ENCODE results near the gene CHRNB4.
"Not testable (repeated sequence)": the region's sequence is repeated elsewhere in the genome, so short reads cannot be mapped to it uniquely, and the experiment has no call there.

CHRNB4 gene, protein sequence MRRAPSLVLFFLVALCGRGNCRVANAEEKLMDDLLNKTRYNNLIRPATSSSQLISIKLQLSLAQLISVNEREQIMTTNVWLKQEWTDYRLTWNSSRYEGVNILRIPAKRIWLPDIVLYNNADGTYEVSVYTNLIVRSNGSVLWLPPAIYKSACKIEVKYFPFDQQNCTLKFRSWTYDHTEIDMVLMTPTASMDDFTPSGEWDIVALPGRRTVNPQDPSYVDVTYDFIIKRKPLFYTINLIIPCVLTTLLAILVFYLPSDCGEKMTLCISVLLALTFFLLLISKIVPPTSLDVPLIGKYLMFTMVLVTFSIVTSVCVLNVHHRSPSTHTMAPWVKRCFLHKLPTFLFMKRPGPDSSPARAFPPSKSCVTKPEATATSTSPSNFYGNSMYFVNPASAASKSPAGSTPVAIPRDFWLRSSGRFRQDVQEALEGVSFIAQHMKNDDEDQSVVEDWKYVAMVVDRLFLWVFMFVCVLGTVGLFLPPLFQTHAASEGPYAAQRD

DNA sequence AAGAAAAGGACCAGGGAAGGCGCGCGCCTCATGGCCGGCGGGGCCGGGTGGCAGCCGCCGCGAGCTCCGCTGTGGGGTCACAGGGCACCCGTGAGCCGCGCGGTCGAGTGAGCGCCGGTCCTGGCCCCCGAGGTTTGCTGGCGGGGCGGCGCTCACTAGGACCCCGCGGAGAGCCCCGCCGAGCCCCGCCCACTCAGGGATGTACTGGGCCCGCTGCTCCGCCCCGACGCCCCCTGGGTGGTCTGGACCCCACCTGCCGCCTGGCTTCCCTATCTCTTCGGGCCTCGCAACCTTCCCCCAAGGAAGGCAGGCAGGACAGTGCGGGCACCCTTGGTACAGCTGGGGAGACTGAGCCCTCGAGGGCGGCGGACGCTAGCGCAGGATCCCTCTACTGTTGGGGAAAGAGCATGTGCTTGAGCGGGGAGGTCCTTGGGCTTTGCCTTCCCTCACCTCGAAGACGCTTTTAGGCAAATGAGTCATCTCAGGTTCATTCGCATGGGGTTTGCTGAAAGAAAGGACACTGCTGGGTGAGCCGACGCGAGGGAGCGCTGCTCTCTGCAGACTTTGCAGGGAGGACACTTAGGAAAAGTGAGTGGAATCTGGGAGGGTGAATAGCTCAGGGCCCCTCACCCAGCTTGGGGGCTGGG lies at the start of gene CHRNB4:
Gene CHRNB4 (minus strand): TSS at position 109 of the 647 bp plus-strand sequence. CDS start 77 bp downstream, at position 32.
- no peak for DNase-seq (ENCODE audit: low spot score)

DNA sequence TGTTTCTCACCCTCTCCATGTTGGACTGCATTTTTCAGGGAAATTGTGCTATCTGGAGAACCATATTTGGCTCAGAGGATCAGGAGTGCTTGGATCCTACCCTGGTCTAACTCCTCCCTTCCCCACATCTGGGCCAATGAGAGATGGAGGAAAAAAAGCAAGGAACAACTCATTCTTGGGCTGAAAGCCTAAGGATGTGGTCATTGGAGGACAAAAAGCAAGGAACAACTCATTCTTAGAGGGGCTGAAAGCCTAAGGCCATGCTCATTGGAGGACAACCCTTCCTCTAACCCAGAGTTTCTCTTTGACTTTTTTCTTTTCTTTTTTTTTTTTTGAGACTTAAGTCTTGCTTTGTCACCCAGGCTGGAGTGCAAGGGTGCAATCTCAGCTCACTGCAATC lies 48.6 kb upstream of the CHRNB4 start:
- no peak for DNase-seq (ENCODE audit: low spot score)

DNA sequence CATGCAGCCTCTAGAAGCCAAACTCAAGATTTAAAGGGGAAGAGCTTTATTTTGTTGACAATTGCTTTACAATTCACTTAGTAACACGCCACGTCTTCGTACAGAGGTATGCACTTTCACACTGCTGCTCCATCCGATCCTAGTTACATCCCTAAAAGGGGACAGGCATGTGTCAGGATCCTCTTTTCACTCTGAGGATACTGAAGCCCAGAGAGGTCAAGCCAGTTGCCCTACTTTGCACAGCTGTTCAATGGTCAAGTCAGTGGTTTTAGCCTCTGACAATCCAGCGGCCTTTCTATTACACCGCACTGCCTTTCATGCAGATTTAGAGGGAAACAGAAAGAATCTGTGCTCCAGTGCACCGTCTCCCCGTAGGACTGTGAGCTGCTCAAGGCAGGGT lies 44.9 kb upstream of the CHRNB4 start:
- no peak for DNase-seq (ENCODE audit: low spot score)

DNA sequence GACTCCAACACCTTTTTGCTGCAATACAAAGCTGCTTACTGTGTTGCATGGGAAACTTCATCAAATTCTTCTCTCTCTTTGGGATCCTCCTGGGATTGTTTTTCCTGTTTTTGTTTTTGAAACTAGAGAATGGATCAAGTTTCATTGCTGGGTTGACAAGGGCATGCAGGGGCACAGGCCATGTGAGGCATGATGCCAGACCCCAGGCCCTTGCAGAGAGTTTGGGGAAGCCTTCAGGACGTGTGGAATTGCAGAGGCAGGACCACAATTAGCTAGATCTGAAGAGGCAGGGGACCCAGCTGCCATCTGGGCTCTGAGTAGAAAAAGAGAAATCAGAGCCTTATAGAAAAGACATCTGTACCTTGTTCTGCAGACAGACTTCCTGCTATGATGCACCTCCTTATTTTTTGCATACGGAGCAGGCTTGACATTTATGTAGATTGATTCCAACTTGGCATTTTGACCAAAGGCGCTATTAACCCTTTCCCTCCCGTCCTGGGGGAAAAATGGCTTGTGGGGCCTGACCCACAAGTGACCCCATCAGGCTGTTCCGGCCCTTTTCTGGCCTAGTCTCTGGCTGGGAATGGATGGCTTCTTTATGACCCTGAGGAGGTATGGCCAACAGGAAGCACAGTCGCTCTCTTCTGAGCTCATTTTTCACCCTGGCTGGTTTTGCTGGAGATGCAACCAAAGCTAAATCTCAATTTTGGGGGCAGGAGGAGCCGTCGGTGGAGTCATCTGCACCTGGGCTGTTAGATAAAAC lies 44.3 kb upstream of the CHRNB4 start:
- no peak for DNase-seq (ENCODE audit: low spot score)

DNA sequence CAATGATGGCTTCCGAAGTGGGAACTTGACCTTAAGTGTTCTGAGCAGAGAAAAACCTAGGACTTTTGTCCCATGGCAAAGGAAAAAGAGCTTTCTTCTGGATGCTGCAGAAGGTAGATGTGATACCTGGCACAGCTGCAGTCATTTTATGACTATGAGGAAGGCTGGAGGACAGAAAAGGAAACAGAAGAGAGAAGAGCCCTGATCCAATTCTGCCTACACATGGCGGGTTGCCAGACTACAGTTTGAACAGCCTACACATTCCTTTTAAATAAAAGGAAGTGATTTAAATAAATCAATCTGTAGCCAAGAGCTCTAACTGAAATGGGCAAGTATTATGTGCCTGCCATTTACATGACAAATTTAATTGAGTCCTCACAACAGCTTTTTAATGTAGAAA lies 43.6 kb upstream of the CHRNB4 start:
- no peak for DNase-seq (ENCODE audit: low spot score)

DNA sequence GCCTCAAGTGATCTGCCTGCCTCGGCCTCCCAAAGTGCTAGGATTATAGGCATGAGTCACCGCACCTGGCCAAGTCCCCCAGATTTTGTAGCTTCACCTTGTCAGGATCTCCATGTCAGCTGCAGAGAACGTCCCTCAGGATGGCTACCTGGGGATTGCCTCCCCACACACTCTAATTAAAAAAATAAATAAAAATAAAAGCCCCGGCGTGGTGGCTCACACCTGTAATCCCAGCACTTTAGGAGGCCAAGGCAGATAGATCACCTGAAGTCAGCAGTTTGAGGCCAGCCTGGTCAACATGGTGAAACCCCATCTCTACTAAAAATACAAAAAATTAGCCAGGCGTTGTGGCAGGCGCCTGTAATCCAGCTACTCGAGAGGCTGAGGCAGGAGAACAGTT lies 42.6 kb upstream of the CHRNB4 start:
- not testable (repeated sequence) for DNase-seq (ENCODE audit: low spot score)

DNA sequence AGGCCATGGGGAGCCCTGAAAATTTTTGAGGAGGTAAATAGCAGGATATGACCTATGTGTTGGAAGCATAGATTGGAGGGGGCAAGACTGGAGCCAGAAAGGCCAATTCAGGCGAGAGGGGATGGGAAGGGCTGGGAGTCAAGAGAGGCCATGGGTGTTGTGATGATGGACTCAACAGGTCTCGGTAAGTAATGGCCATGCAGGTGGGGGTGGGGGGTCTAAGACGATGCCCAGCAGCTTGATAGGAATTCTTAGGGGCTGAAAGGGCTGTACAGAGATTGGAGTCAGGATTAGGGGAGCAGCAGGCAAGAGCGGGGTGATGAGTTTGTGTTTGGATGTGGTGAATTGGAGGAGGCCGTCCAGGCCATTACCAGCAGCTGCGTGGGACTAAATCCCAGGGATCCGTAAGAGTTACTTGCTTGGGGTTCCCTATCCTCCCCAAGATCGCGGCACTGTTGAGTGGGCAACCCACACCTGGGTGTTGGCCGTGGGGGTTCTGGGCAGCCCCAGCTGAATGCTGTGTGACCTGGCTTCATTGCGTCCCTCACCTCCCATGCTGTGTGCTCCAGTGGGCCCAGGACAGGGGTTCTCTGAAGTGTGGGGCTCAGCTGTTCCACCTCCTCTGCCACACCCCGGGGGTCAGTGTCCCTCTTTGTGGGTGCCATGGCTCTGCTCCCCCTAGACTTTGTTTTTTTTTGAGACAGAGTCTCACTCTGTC lies 41.8 kb upstream of the CHRNB4 start:
- no peak for DNase-seq (ENCODE audit: low spot score)

DNA sequence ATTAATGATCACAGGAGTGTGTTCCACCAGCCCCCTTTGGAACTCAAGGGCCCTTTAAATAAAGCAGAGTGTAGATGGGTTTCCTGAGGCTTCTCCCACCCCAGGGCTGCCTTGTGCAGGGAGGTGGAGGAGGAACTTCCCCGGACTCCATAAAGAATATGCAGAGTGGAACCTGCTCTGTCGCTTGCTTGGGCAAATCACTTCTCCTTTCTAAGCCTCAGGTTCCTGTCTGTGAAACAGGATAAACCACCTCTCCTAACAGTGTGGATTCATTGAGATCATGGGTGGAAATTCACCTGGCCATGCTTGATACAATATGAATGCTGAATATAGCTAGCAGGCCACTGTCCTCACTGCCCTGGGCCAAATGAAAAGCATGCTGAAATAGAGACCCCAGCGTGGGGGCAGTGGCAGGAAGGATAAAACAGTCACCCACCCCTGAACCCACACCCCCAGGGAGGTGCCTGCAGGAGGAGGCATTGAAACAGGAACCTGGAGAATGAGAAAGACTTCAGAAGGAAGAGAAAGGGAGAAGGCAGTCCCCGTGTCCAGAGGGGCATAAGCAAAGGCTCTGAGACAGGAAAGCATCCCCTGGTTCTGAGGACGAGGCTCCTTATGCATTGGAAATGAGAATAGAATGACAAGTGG lies 41.1 kb upstream of the CHRNB4 start:
- no peak for DNase-seq (ENCODE audit: low spot score)

DNA sequence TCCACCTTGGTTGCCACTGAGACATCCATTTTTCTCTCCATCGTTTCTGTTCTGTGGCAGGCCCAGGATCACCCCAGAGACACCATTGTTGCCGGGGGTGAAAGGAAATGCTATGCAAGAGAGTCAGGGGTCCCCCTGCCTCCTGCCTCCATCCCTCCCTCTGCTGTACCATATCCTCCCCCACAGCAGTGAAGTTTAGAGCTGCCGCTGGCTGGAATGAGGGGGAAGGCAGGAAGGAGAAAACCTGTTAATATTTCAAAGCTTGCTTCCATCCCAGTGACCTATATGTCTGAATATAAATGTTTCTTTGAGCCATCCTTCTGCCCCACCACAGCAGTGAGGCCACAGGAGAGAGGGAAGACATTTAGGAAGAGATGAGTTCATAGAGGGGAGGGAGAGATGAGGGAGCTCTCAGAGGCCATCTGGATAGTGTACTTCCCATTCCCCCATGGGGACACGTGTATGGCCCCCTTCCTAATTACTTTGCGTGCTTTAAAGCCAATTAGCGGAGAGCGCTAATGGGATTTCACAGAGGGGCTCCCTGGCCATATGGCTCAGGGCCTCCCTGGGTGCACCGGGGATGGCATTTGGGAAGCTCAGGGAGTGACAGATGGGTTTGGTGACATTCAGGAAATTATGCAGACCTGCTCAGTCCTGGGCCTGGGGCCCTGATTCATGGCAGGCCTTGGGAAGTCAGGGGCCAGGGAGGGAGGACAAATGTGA lies 40.4 kb upstream of the CHRNB4 start:
- DNase-seq (ENCODE audit: low spot score): no peak

DNA sequence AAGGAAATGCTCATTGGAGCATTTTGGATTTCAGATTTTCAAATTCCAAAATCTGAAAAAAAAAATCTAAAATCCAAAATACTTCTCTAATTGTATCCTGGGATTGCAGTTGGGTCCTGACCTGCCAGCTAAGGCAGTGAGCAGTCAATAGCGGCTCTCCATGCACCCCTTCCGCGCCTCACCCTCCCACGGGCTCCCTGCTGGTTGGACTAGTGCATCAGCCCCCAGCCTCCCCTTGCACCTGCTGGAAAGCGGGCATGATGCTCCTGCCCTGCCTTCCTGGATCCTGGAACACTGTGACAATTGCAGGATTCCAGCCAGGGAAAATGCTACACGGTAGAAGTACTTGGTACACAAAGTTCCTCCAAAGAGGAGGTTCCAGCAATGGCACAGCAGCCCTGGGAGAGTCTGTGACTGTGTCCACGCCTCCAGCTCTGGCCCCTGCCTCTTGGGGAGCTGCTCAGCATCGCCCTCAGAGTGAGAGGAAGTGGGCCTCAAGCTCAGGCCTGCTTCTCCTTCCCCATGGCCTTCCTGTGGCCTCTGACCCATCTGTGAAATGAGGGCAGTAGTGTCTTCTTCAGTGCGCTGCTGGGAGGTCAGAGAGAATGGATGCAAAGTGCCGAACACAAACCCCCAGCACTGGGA lies 39.5 kb upstream of the CHRNB4 start:
- no peak for DNase-seq (ENCODE audit: low spot score)

DNA sequence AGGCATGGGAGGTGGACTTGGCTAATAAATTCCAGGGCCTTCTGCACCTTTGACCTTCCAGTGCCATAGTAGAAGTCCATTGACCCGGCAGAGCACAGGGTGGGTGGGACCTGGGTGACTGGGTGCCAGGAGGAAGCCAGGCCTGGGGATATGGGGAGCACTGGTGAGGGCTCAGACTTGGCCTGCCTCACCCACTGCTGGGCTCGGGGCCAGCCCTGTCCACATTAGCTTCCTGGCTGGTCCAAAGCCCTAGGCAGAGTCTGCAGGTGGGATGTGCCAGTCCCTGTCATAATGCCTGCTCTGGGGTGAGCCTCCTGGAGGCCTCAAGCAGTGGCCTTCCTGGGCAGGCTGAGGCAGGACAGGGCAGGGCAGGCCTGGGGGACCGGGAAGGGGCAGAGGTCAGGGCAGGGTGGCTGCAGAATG lies 38.1 kb upstream of the CHRNB4 start:
- DNase-seq (ENCODE audit: low spot score): no peak

DNA sequence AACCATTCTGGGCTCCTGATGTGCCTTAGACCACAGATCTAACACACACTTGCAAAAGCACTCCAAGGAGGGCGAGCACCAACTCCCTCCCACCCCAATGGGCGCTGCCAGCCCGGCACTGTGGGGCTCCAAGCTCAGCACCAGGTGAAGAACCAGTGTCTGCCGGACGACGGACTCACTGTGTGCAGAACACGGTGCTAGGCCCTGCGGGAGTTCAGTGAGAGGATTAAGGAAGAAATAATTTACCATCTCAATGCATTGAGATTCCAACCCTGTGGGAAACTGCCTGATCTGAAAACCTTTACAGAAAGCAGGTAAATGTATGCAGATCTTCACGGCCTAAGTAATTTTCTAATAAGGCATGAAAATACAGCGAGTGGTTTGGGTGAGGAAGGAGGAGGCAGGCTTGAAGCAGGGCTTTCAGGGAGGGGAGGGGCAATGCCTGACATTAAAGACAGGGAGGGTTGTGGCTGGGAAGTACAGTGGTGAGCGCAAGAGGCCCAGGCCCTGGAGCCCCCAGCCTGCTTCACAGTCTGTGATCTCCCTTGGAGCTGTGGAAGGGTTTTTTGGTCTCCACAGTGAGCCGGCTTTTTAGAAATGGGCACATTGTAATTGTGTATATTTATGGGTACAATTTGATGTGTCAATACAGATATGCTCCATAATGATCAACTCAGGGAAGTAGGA lies 35.6 kb upstream of the CHRNB4 start:
- no peak for DNase-seq (ENCODE audit: low spot score)

DNA sequence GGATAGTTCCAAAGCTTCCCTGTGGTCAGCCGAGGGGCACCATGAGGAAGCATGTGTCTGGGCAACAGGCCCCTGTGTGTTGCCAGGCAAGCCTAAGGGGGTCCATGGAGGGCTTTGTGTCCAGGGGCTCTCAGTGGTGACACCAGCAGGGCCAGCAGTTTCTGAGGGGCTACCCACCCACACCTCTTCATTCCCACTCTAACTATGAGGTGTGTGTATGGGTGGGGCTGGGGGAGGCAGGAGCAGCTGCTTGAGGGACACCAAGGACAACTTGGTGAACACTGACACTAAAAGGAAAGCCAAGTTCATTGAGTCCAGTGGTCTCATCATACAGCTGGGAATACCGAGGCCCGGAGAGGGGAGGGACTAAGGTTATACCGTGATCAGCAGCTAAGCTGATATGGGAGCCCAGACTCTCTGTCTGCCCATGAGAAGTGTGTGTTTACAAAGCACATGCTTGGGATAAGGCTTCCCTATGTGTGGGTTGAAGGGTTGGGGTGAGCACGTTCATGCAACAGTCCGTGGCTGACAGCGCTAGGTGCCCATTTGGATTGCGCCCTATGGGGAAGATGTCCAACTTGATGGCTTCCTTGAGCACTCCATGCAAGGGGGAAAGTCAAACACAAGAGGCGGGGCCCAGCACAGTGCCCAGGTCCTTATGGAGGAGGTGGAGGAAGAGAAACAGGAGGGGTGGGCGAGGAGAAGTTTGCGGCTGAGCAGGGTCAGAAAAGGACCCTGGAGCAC lies 34.8 kb upstream of the CHRNB4 start:
- no peak for DNase-seq (ENCODE audit: low spot score)

DNA sequence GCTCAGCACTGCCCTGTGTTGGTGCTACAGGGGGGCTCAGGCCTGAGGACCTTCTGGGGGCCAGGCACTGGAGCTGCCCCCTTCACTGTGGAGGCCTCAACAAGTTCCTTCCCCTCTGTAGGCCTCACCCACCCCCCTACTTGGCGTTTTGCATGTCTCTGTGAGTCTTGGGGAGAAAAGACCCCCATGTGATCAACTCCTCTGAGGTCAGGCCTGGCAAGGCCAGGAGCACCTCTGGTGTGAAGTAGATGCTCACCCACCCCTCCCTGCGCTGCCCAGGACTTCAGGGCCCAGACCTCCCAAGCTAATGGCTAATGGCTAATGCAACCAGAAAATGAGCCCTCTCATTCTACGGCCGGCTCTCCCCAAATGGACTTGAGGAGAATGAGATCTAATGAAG lies 34.2 kb upstream of the CHRNB4 start:
- no peak for DNase-seq (ENCODE audit: low spot score)

DNA sequence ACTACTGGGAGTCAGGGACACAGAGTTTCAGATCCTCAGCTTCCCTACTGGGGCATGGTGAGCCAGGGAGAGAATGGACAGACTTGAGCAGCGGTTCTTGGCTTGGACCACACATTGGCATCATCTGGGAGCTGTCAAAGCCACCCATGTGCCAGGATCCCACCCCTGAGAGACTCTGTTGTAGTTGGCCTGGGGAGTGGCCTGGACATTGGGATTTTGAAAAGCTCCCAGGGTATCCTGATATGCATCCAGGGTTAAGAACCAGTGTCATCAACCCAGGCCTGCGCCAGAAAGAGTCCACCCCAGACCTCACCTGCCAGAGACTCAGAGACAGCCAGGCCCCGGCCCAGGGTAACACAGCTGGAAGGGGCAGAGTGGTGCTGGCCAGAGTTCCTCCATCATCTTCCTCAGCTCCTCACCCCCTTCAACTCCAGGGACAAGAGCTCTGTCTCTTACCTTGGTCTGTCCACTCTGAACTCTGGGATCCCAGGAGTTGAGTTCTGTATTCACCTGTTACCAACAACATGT lies 33.0 kb upstream of the CHRNB4 start:
- no peak for DNase-seq (ENCODE audit: low spot score)

DNA sequence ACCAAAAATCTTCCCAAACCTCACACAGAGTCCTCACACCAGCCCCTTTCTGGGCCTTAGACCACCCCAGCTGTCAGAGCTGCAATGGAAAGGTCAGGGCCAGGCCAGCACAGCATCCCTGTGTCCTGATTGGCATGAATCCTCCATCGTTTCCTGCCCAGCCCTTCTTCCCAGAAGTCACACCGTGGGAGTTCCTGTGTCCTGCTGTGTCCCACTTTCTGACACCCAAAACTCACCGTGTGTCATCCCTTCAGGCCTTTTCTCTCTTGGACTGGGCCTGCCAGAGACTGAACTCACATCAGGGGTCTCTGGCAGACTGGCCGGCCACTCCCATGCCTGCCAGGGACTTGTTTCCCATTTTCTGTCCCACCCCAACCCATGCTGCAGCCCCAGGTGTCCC lies 32.5 kb upstream of the CHRNB4 start:
- DNase-seq (ENCODE audit: low spot score): no peak

DNA sequence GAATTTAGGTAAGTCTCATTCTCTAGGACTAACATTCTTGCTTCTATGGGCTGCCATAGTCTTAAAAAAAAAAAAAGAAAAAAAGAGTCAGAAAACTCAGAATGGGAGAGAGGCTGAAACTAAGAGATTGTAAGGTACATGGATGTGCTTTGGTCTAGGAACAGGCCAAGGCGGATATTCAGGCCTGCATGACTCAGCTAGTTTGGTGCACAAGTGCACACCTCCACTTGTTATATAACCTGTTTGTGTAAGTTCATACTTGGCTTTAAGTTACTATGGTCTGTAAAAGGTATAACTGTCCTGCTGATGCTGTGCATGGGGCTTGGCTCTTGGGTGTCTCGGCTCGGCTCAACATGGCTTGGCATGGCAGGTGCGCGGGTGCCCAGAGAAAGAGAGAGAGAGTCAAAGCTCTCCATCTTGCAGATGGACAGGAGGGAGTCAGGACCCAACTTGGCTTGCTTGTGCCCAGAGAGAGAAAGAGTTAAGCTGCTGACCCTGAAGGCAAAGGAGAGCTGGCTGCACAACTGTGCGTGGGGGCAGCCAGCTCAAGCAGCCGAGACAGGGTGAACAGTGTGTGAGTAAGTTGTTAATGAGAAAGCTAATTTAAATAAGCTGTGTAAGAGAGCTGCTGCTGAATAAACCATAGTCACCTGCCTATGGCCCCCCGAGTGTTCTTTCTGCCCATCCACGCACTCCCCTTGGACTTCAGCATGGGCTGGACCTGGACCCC lies 31.4 kb upstream of the CHRNB4 start:
- no peak for DNase-seq (ENCODE audit: low spot score)

DNA sequence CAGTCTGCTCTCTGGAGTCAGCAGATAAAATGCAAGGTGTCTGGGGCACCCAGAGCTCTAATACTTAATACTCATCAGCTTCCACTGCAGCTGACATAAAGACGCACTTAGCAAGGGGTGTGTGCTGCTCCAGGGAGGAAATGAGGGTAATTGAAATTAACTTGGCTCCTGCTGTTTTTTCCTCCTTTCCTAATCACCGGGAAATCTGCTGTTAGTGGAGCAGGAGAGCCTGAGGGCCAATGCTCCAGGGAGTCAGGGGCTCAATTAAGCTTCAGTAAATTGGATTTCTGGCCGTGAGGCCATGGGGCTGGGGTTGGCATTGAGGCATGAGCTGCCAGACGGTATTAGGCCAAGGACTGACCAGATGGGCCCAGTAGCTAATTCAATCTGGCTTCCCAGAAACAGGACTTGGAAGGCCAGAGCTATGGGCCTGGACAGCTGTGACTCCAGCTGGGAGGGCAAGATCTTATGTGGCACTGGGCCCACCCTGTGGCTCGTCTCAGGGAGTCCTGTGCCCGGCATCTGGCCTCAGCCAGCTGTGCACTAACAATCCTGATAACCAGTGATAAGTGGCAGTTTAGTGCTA lies 30.7 kb upstream of the CHRNB4 start:
- DNase-seq (ENCODE audit: low spot score): no peak

Measured in RKO (cell line).